Activated CD4-positive, CD25-positive, alpha-beta regulatory T cell treated with anti-CD3 and anti-CD28 coated beads, Interleukin-2, amount 50 U/mL, for 72 hours (primary cell): ENCODE results near the gene CTXND1.
"Not testable (repeated sequence)": the region's sequence is repeated elsewhere in the genome, so short reads cannot be mapped to it uniquely, and the experiment has no call there.

Experiments used
- DNase-seq: peaks from one replicate; pipeline ENCODE4 v3.0.0; 2021

CTXND1 gene

DNA sequence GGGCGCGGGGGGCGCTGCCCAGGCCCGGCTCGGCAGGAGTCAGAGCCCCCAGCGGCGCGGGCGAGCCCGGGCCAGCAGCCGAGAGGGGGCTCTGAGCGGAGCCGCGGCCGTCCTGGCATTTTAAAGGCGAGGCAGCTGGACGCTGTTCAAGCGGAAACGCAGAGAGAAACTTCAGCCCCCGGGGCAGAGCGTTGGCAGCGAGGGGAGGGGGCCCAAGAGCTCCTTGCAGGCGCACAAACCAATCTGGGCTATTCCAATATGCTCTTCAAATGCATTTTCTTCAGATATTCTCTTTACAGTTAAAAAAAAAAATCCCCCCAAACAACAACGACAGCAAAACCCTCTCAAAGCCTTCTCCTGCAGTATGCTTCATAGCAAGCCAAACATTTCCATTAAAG is at the start of gene CTXND1:
Gene CTXND1 (minus strand): TSS at position 93 of the 398 bp plus-strand sequence. CDS start 50,264 bp downstream, outside the sequence.
- no peak for DNase-seq

DNA sequence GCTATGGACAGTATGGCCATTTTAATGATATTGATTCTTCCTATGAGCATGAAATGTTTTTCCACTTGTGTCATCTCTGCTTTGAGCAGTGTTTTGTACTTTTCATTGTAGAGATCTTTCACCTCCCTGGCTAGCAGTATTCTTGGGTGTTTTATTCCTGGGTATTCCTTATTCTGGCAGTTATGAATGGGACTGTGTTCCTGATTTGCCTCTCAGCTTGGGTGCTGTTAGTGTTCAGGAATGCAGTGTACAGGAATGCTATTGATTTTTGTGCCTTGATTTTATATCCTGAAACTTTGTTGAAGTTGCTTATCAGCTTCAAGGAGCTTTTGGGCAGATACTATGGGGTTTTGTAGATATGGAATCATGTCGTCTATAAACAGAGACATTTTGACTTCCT is 49.5 kb upstream of the CTXND1 start:
- DNase-seq, result no peak

DNA sequence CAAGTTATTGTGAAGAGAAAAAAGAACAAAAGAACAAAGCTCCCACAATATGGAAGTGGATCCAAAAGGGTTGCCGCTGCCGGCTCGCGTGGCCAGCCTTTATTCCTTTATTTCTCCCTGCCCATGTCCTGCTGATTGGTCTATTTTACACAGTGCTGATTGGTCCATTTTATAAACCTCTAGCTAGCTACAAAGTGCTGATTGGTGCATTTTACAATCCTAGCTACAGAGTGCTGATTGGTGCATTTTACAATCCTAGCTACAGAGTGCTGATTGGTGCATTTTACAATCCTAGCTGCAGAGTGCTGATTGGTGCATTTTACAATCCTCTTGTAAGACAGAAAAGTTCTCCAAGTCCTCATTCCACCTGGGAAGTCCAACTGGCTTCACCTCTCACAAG is 43.8 kb upstream of the CTXND1 start:
- not testable (repeated sequence) for DNase-seq

DNA sequence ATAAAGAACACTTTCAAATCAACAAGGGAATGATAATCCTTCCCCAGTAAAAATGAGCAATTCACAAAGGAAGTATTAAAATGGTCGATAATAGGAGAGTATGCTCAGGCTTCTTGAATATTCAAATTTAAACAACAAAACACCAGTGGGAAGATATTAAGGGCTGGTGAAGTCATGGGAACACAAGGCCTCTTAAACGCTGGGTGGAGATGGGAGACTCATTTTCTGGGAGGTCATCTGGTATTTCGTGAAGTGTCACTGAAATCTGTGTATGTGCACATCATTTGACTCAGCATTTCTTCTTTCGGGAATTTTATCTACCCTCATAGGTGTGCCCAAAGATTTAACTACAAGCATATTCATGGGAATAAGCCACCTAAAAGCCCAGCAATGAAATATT is 40.1 kb upstream of the CTXND1 start:
- no peak for DNase-seq

DNA sequence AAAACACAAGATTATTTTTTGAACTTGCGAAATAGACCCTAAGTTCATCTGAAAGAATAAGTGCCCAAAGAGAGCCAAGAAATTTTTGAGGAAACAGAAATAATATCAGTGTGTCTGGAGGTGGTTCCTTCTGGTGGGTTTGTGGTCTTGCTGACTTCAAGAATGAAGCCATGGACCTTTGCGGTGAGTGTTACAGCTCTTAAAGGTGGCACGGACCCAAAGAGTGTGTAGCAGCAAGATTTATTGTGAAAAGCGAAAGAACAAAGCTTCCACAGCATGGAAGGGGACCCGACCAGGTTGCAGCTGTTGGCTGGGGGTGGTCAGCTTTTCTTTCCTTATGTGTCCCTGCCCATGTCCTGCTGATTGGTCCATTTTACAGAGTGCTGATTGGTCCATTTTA is 38.9 kb upstream of the CTXND1 start:
- DNase-seq, result not testable (repeated sequence)

DNA sequence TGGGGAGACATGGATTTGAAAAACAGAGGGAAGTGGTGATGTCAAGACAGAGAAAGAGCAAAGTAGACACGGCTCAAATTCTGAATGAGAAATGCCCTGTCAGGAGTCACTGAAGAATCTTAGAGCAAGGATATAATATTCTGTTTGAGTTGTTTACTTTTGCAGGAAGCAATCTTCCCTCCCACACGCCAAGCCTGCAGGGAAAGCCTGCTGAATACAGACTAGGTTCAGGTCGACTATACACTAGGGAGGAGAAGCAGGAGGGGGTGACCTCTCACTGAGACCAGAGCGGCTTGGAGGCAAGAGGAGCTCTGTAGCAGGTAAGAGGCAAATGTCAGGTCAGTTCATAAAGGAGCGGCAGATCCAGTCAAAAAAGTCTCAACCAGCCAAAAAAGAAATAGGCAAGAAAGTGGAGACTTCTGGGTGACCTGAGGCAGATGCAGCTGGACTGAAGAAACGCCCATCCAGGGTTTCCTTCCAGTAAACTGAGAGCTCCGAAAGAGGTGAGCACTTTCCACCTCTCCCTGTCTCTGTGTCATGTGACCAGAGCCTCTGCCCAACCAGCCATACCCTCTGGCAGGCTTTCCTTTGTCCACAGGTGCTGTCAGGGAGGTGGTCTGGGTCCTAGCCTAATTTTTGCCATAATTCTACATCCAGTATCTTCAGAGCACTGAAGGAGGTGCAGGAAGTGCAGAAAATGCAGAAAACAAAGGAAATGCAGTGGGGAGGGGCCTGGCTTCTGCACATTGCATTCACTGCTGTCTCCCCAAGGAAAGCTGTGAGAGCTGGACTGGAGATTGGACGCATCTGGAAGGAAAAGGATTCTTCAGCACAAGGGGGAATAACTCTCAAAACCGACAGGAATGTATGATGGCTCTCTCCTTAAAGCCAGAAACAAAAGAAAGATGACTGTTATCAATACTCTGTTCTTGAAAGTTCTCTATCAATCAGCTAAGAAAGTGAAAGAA is 37.8 kb upstream of the CTXND1 start:
- no peak for DNase-seq

DNA sequence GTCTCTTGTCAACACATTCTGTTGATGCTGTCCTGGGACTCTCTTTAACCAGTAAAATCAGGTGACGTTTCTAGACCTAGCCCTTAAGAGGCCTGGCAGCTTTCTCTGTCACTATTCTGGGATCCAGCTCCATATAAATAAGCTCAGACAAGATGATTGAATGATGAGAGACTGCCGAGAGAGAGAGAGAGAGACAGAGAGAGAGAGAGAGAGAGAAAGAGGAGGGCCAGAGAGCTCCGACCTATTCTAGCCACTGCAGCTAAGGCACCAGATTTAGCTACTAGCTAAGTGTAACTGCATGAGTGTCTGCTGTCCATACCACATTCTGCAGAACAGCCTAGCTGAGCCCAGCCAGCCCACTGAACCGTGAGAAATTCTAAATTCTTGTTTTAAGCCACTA is 36.1 kb upstream of the CTXND1 start:
- no peak for DNase-seq

DNA sequence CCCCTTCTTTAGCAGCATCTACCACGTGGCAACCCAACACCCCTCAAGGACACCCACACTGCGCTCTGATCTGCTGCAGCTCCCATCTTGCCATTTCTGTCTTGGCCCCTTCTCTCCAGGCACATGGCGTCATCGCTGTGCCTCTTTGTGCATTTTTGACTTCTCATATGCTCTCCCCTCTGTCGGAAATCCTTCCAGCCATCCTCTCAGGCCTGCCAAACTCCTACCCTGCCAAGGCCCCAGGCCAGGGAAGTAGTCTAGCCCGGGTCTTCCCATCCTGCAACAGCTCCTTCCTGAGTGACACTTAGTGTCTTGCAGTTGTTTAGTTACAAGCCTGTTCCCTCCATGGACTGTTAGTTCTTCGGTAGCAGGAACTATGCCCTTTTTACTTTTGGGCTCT is 34.0 kb upstream of the CTXND1 start:
- no peak for DNase-seq

DNA sequence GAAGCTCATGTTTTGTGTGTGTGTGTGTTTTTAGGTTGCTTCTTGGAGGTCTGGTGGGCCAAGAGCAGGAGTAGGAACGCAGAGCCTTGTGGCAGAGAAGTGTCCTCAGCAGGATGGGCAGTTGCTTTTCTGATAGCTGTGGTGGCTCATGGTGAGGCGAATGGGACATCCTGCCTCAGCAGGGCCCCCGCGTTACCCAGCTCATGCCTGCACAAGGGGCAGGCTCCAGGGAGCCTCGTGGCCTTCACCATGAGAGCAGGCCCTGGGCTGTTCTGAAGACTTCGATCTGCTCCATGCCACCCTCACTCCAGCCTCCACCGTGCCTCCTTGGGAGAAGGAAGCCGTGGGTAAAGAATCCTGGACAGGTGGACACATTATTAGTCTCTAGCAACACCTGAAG is 33.4 kb upstream of the CTXND1 start:
- no peak for DNase-seq

DNA sequence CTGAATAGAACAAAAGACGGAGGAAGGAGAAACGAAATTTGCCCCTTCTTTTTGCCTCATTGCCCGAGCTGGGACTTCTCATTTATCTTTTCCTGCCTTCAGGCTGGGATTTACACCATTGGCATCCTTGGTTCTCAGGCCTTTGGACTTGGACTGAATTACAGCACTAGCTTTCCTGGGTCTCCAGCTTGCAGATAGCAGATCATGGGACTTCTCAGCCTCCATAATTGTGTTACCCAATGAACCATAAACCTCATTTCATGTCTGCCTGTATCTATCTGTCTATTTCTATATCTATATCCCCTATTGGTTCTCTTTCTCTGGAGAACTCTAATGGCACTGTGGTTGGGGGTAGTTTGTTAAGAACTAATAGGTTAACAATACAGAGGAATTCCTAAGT is 31.5 kb upstream of the CTXND1 start:
- no peak for DNase-seq

DNA sequence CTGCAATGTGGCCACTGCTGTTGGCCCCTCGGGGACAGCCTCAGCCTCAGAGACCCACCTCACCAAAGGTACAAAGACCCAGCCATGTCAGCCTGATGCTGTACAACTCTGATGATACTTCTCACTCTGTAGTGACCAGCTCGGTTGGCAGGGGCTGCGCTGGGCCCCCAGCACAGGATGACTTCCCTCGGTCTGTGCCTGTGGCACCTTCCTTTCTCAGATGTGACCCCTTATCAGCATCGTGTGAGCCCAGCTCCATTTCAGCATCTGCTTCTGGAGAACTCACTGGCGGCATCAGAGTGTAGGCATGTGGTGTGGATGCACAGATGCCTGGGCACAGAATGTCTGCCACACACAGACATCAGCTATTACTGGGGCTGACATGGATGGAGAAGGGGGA is 25.1 kb upstream of the CTXND1 start:
- no peak for DNase-seq

DNA sequence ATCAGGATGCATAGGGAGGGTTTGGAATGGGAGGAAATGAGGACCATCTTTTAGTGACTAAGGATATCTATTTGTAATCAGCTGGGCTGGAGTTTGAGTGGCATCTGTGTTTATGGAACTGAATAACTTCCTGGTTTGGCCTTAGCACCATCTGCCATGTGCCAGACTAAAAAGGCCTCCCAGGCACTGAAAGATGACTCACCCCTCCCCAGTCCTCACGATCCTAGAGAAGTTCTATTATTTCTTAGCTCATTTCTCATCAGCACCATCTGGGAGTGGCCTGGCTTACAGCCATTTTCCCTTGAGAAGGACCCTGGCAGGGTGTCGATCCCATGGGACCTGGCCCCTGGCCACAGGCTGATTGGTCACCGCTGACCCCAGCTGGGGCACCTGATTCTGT is 23.9 kb upstream of the CTXND1 start:
- no peak for DNase-seq

DNA sequence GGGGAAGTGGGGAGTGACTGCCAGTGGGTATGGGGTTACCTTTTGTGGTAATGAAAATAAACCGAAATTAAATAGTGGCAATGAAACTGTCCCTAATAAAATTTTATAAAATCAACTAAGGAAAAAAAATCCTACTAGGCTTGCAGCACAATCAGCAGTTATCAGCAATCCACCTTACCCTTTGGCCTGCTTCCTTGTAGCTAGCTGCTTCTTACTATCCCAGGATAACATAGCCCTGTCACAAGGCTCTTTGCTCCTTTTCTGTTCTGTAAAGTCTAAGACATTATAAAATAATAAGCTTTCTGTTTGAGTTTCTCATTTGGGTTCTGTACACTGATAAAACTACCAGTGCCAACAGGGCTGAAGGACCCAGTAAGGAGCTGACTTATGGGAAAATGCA is 23.0 kb upstream of the CTXND1 start:
- no peak for DNase-seq

DNA sequence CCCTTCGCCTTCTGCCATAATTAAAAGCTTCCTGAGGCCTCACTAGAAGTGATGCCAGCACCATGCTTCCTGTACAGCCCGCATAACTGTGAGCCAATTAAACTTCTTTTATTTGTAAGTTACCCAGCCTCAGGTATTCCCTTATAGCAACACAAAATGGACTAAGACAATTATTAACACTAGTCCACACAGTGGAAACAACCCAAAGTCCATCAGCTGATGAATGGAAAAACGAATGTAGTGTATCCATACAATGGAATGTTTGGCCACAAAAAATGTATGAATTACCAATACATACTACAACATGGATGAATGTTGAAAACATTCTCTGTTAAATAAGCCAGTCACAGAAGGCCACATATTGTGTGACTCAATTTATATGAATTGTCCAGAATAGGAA is 22.5 kb upstream of the CTXND1 start:
- no peak for DNase-seq

DNA sequence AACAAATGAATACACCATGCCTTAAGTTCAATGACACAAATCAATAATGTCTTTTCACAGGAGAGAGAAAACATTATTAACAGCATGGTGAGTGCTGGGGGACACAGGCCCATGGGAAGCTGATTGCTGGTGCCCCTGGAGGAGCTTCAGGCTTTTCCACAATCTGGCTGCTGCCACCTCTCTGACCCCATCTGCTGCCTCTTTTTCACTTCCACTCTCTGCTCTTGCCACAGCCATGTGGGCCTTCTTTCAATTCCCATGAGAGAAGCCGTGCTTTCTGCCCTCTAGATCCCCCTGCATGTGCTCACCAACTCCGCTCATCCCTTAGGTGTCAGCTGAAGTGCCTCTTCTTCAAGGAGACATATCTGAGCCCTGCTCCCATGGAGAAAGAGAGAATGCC is 21.0 kb upstream of the CTXND1 start:
- no peak for DNase-seq

DNA sequence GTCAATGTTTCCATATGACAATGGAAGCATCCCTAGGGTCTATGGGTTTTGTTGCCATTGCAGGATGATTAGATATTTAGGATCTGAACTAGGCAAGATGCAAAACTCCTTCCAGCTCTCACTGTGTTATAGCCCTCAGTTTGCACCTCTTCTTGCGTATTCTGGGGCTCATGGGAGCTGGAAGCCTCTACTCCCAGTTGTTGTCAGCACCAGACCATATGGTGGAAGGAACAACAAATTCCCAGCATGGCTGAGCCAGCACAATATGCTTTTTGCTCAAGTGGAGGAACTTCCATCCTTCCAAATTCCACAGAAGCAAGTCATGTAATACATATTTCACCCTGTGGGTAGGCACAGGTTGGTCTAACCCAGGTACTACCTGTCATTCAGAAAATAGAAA is 18.5 kb upstream of the CTXND1 start:
- DNase-seq, result no peak

DNA sequence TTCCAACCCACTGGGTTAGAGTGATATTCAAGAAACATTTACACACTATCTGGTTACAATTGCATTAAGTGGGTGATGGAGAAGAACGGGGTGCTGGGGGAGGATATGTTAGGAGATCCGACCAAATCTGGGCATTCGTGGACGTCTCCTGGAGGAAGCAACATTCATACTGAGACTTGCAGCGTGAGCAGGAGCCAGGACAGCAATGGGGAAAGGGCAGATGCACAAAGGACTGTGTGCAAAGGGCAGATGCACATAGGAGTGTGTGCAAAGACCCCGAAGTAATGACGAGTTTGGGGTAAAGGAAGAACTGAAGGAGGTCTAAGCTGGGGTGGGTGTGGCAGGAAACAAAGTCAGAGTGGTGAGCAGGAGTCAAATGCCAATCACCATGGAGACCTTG is 16.1 kb upstream of the CTXND1 start:
- no peak for DNase-seq

DNA sequence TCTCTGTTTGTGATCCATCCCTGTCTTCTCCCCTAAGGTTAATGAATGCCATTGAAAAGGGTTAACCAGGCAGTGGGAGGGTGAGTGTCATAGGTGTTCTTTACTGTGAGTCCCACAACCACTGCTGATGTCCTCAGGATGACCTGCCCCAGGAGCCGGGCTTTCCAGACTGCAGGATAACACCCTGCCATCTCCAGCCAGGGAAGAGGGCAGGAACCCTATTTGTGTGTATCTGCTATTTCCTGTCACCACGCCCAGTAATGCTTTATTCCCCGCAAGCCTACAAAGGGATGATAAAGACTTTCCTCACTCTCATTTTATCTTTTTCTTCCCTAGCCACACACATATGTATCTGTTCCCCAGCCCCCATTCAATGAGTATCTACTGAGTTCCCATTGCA is 15.6 kb upstream of the CTXND1 start:
- no peak for DNase-seq

DNA sequence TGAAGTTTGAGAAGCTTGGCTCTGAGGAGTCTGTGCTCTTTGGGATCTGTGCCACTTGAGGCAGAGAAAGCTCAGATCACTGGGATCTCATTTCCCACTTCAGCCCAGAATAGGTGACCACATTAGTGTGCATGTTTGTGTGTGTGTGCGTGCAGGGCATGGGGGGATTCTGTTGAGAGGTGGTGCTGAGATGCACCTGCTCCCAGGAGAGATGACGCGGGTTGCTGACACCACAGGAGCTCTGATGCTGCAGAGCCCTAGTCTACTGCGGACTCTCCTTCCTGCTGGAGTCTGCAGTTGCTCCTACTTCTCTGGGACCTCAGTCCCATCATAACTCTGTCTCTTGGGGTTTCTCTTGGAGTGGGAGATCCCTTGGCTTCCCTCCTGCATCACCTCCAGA is 14.7 kb upstream of the CTXND1 start:
- no peak for DNase-seq

DNA sequence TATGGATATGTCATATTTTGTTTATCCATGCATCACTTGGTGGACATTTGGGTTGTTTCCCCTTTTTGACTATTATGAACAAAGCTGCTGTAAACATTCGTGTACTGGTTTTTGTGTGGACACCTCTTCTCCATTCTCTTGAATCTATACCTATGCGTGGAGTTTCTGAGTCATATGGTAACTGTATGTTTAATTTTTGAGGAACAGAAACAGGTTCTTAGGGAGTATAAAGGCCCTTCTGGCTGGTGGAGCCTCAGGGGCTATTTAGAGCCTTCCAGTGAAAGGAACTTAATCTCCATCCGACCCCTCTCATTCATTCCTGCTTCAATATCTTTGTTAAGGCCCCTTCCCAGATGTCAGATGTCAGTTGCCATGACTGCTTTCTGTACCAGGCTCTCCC is 14.1 kb upstream of the CTXND1 start:
- no peak for DNase-seq

DNA sequence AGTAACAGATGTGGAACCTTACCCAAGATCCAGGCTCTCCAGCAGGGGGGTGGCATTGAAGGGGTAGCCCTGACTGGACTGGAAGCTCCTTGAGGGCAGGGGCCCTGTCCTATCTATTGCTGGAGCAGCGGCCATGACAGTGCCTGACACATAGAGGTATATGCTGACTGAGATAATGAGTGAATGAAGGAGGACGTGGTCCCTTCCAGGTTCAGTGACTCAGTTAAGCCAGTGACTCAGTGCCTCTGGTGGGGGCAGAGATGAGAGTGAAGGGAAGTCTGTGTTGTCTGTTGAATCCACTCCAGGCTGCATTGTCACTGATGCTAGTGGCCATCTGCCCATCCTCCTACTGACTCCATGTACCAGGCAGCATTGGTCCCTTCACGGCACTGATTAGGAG is 13.0 kb upstream of the CTXND1 start:
- DNase-seq, result no peak

DNA sequence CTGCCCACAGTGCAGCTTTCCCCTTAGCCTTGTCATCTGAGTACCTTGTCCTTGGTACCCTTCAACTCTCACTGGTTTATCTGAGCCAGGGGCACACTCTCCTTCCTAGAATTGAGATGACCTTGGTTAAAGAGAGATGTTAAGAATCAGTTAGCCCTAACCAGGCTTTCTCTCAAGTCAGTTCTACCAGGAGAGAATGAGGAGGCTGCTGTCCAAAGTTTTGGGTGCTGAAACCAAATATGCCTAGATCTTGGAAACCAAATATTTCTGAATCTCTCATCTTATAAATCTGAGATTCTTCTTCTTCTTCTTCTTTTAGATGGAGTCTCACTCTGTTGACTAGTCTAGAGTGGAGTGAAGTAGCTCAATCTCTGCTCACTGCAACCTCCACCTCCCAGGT is 12.0 kb upstream of the CTXND1 start:
- no peak for DNase-seq

DNA sequence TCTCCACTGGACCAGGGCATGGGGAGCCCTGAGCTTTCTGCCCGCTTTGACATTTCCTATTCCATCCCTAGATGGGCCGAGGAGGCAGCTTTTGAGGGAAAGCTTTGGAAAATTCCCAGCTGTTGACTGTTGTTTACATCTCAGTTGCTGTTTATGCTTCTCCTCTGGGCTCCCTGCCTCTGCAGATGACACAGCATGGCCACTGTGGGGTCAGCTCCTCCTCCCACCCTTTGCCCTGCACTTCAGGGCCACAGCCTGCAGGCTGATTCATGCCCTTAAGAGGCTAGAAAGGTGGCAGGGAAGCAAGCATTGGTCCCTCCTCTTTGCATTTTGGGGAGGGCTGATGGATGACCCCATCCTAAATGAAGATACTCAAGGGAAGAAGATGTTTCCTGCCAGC is 8.5 kb upstream of the CTXND1 start:
- no peak for DNase-seq

DNA sequence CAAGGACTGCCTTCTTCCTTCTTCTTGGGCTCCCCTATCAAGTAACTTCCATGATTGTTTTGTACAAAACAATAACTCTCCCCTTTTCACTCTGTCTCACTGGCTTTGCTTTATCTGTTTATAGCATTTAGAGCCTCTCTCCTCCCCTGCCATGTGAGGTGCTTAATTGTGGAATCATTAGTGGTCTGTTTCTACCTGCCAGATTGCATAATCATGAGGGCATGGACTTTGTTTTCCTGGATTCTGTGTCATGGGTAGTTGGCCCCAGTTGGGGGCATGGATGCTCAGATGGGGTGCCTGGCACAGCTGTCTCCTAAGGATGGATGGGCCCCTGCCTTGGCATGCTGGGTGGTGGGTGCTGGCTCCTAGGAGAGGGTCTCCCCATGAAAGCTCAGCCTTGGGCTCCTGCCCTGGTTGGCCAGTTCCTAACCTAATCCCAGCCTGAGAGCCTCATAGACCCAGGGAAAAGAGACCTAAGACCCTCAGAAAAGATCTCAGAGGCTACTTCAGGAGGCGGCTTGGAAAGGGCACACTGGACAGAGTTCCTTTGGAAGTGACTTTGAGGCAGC is 8.0 kb upstream of the CTXND1 start:
- no peak for DNase-seq
